Activated CD4-positive, alpha-beta T cell treated with anti-CD3 and anti-CD28 coated beads, Interleukin-10, Interleukin-2, amounts not matched to agents 100 ng/mL and 50 ng/mL, durations not matched to agents 16 hours and 8 hours (primary cell): ENCODE results near the gene TSPAN11.
"Not testable (repeated sequence)": the region's sequence is repeated elsewhere in the genome, so short reads cannot be mapped to it uniquely, and the experiment has no call there.

Source experiments
- DNase-seq: peaks from one replicate; pipeline ENCODE4 v3.0.0-alpha.2; 2020

Gene TSPAN11

GRCh38 chr12:31004666-31005065, 78.1 kb downstream of the TSPAN11 start:
- no peak for DNase-seq

DNA sequence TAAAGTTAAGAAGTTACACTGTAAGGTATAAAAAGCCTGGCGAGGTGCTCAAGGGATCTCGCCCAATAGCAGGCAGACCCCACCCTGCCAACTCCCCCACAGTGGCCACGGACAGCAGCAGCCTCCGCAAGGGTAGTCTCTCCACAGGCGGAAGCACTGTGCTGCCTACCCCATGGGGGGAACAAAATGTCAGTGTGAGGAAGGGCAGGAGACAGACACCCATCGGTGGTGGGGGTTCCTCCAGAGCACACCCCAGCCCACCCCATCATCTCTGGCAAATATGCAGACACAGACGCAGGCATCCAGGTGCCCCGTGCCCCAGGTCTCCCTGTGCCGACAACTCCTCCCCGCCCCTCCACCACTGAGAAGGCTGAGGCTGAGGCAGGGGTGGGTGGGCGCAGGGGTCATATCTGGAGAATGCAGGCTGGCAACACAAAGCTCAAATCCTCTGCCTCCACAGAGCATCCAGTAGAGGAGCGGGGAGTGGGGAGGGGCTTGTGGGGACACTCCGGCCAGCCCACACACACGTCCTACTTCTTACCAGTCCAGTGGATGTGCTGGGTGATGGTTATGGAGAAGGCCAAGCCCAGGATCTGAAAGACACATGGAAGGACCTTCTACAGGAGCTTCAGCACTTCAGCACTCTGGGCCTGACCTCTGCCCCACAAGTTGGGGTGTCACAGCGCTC, 78.9 kb downstream of the TSPAN11 start:
- DNase-seq, result no peak

DNA sequence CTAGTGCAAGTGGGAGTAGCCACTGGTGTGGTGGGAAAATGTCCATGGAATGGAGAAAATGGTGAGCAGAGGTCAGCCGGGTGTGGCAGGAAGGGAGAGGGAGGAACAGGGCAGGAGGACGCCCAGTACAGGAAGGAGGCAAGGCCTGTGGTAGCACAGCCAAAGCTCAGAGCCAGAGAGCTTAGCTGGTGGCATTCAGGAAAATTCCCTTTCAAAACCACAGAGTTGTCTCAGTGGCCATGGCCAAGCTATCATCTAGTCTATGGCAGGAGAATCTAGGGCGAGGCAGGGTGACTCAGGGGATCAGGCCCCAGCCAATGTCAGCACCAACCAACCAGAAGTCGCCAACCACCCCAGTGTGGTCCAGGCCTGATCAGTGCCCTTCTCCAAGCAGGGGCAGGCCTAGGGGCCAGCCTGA, 79.4 kb downstream of the TSPAN11 start:
- DNase-seq, result no peak

DNA sequence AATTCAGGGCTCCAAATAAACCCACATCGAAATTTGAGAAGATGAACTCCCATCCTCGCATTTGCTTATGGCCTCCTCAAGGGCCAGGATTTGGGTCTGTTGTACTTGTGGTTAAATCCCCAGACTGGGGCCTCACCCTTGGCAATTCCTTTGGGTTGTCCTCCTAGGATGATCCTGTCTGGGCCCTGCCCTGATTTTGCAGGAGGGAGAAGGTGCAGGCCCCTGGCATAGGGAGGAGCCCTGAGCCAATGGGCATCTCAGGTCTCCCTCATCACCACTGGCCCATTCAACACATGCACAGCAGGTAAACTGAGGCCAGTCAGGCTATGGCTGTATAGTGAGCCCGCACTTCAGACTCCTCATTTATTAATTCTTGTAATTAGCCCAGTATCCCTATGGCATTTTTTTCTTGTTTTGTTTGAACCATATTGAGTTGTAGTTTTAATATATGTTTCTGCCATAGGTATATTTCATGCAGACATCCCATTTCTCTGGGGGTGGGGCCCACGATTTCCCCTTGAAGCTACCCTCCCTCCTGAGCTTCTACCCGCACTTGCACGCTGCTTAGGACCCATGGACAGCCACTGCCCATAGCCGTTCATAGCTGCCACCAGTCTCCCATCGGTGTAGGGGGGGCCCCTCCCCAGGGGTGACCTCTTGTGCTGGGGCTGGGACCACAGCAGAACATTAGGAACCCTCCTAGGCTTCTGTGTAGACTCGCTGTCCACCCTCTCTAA, 80.0 kb downstream of the TSPAN11 start:
- no peak for DNase-seq

DNA sequence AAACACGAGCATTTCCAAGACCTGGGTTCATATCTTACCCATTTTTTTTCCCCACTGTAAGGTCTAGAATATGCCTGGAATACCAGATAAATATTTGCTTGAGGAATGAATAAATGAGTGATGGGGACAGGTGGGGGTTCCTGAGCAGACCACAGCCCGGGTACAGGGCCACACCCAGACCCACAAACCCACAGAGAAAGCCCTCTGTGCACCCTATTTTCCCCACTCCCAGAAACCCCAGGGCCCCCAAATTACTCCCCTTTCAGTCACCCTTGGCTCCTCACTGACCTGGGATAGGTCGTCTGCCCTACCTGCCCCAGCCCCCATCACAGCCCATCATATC, 80.6 kb downstream of the TSPAN11 start:
- DNase-seq, result no peak

GRCh38 chr12:31007636-31008175, 81.2 kb downstream of the TSPAN11 start:
- no peak for DNase-seq

DNA sequence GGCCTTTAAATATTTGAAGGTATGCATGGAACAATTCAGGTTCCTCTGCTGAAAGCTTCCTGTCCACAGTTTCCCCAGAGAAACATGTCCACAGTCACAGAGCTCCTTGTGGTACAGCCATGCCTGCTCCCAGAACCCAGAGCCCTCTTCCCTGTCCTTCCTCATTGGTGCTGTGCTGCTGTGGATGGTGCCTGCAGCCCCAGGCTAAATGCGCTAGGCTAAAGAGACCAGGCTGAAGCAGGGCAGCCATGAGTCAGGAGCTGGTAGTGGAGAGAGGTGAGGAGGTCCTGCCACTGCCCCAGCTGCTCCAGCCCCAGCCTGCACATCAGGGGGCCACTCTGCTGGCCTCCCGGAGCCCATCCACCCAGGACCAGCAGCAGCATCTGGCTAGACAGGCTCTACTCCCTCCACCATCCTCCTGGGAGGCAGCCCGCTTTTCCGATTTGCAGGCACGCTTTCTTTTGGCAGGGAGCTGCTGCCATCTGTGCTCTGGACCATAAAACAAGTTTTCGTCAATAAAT, 81.8 kb downstream of the TSPAN11 start:
- DNase-seq, result no peak

DNA sequence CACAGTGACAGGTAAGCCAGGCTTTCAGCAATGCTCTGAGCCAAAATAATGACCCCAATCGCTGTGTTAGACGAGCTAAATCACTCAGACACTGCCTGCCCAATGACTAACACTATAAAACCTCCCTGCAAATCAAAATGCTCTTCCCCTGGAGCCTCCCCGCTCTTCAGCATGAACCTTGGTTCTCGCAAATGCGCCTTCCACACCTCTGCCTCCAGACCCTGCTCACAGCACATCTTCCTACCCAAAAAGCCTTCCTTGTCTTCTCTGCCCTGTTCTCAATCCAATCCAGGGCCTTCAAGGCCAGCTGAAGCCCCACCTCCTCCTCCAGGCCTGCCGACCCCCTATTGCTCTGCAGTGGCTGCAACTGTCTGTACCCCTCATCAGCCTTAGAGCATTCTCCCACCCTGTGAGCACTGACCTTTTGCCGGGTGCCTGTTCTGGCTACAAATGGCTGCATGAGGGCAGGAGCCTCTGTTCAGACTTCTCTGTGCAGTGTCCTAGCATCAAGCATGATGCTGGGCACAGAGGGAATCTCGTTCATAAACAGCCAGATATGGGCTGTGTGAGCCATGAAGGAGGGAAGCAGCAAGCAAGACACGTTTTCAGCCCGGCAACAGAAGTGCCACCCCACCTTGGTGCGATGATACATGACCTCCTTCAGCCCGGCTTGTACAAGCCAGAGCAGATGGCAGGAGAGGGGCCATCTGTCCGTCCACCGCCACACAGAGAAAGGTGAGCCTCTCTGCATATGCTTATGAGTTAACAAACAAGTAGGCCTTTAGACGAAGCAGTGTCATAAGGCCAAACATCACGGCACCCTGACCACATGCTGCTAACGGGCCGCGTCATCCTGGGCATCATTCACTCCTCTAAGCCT, 82.7 kb downstream of the TSPAN11 start:
- DNase-seq, result no peak

DNA sequence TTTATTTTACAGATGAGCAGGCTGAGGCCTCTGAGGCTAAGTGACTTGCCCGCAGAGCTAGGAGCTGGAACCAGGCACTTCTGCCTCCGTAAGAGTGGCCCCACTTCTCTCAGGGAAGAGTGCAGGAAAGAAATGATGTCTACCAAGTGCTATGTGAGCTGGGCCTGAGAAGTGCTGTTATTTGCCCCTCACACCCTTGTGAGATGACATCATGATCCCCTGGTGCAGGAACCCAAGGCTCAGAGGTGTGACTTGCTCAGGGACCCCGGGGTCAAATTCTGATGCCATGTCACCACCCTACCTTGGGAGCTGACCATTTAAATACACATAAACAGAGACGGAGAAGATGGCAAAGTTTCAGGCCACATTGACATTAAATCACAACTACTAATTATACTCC, 83.4 kb downstream of the TSPAN11 start:
- no peak for DNase-seq

- DNase-seq, result no peak
Observed at GRCh38 chr12:31011336-31011735, 84.8 kb downstream of the TSPAN11 start.

GRCh38 chr12:31011746-31012566, 85.4 kb downstream of the TSPAN11 start:
- no peak for DNase-seq

DNA sequence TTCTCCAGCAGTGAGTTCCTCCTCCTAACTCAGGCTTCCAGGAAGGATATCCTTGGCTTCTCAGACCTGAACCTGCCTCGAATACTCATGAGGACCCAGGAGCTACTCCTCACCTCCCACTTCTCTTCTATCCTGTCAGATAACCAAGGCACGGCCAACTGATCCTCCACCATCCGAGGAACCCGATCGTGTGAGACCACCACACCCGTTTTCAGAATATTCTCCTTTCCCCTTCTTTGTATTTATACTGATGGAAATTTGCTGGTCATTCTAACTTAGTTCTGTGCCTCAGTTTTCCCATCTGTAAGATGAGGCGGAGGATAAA, 86.0 kb downstream of the TSPAN11 start:
- DNase-seq, result not testable (repeated sequence)

DNA sequence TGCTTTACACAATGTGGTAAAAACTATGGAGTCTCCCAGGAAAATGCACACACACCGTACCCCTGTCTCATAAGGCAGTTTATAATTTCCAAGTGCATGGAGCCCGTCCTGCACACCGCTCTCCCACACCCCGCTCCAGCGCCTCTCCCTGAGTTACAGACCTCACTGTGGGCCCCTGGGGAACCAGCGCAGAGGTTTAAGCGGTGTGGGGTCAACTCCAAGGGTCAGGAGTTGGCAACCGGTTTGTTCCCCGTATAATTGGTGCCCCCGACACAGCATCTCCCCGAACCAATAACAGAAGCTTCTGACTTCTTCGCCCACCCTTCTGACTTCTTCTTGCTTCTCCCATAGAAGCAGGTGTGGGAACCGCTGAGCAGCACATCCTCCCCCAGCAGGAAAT, 88.7 kb downstream of the TSPAN11 start:
- DNase-seq, result no peak

DNA sequence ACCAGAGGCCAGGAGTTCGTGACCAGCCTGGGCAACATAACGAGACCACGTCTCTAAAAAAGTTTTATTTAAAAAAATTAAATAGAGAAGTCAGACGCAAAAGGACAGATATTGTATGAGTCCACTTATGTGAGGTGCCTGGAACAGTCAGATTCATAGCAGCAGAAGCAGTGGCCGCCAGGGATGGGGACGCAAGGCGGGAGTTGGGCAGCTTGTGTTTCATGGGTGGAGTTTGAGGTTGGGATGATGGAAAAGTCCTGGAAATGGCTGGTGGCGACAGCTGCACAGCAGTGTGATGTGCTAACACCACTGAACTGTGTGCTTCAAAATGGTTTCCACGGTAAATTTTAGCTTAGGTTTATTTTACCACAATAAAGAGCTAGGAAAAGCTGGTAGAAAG, 89.5 kb downstream of the TSPAN11 start:
- no peak for DNase-seq

GRCh38 chr12:31017535-31017934, 91.0 kb downstream of the TSPAN11 start:
- DNase-seq, result no peak

- DNase-seq, result no peak
Observed at GRCh38 chr12:31018106-31018789, 91.7 kb downstream of the TSPAN11 start.

DNA sequence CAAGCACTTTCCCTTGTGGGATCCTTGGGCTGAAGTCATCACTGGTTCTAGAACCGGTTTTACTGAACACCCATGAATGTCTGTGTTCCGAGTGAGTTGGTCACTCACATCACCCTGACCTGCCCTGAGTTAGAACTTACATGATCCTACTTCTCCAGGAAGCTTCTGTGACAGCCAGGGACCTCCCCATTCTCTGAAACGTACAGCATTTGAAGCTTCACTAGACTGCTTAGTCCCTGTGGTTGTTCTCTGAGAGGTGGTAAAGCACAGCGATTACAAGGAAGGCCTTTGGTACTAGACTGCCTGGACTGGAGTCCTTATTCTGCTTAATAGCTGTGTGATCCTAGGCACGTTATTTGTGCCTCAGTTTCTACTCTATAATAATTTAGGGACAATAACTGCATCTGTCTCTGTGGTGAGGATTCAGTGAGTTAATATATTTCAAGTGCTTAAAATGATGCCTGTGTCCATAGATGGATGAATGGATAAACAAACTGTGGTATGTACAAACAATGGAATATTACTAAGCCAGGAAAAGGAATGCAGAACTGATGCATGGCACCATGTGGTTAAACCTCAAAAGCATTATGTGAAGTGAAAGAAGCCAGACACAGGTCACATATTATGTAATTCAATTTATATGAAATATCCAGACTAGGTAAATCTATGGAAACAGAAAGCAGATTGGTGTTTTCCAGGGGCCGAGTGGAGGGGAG, 92.4 kb downstream of the TSPAN11 start:
- no peak for DNase-seq

DNA sequence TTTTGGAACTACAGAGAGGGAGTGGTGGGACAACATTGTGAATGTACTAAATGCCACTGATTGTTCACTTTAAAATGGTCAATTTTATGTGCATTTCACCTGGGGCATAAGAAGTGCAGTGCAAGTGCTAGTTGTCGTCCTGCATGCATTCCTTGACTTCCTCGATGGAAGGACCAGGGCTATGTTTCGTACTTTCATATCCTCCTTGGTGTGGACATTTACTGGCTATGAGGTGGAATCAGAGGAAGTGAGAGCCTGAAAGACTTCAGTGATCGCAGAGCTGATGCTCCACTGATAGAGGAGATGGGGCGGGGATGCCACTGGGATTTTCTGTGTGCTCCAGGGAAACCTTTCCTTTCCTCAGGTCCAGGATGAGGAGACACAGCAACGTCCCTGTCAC, 93.0 kb downstream of the TSPAN11 start:
- no peak for DNase-seq

DNA sequence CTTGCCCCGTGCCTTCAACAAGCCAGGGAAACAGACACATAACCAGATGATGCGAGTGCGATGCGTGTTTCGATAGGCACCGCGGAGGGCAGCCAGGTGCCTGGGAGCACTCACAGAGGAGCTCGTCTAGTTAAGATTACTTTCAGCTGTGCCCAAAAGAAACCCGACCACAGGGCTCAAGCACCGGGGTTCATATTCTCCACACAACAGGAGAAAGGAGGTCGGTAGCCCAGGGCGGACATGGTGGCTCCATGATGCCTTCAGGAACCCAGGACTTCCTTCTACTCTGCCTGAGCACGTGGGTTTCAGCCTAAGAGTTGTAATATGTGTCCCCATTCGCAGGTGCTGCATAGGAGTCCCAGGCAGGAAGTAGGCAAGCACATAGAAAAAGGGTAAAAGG, 93.4 kb downstream of the TSPAN11 start:
- DNase-seq, result no peak

DNA sequence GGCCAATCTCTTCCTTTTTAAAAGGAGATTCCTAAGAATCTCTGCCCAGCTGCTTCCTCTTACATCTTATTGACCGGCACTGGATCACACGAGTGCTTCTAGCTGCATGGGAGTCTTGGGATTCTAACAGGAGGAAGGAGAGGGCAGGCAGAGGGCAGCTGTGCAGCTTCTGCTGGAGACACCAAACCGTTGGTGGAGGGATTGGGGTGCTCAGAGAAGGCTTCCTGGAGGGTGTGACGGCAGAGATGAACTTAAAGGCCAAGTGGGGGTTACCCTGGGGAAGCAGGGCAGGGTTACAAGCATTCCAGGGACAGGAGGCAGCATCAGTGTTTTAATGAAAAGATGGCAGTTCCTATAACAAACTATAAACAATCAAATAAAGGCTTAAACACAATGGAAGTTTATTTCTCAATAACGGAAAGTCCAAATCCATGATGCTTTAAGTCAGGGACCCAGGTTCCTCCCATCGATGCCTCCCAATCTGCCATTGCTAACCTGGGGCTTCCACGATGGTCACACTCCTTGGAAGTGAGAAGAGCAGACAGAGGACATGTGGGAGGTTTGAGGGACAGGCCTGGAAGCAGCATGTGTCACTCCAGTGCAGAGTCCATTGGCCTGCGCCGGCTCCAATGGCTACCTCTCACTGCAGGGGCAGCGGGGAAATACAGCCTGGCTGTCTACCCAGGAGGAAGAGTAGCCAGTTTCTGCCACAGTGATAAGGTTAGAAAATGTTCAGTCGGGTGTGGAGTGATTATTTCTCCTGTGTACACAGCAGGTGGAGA, 94.0 kb downstream of the TSPAN11 start:
- no peak for DNase-seq
